GM20000 (cell line): Measurements from ENCODE around the gene TGFB1I1.

Experiments used
- DNase-seq: peaks from one replicate; pipeline ENCODE4 v3.0.0; 2012; ENCODE audit warnings: low spot score
- TF ChIP-seq, protein P1 (sequence below): IDR thresholded peaks from 2 replicates; pipeline ENCODE4 v1.5.1; 2012; ENCODE audit warnings: mild to moderate bottlenecking, control low read depth; ENCODE audit errors: extremely low read depth, missing control alignments

The TGFB1I1 gene

DNA sequence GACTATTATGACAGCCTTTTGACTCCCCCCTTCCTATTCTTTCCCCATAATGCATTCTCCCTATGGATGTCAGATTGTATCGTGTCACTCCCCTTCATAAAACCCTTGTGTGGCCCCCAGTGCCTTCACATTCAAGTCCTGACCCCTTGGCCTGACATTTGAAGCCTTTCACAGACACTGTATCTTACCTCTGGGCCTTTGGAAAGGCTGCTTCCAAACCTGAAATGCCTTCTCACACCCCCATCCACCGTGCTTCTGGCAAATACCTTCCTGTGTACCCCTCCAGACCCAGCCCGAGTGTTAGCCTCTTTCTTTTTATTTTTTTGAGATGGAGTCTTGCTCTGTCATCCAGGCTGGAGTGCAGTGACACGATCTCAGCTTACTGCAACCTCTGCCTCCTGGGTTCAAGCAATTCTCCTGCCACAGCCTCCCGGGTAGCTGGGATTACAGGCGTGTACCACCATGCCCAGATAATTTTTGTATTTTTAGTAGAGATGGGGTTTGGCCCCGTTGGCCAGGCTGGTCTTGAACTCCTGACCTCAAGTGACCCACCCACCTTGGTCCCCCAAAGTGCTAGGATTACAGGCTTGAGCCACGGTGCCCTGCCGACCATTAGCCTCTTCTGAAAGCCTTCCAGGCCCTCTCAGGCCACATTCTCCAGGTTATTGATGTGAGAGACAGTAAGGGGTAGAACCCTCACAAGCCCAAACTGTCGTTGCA, 10.6 kb upstream of the TGFB1I1 start:
- DNase-seq = no peak
- TF ChIP-seq, protein P1, sequence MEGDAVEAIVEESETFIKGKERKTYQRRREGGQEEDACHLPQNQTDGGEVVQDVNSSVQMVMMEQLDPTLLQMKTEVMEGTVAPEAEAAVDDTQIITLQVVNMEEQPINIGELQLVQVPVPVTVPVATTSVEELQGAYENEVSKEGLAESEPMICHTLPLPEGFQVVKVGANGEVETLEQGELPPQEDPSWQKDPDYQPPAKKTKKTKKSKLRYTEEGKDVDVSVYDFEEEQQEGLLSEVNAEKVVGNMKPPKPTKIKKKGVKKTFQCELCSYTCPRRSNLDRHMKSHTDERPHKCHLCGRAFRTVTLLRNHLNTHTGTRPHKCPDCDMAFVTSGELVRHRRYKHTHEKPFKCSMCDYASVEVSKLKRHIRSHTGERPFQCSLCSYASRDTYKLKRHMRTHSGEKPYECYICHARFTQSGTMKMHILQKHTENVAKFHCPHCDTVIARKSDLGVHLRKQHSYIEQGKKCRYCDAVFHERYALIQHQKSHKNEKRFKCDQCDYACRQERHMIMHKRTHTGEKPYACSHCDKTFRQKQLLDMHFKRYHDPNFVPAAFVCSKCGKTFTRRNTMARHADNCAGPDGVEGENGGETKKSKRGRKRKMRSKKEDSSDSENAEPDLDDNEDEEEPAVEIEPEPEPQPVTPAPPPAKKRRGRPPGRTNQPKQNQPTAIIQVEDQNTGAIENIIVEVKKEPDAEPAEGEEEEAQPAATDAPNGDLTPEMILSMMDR = no peak

DNA sequence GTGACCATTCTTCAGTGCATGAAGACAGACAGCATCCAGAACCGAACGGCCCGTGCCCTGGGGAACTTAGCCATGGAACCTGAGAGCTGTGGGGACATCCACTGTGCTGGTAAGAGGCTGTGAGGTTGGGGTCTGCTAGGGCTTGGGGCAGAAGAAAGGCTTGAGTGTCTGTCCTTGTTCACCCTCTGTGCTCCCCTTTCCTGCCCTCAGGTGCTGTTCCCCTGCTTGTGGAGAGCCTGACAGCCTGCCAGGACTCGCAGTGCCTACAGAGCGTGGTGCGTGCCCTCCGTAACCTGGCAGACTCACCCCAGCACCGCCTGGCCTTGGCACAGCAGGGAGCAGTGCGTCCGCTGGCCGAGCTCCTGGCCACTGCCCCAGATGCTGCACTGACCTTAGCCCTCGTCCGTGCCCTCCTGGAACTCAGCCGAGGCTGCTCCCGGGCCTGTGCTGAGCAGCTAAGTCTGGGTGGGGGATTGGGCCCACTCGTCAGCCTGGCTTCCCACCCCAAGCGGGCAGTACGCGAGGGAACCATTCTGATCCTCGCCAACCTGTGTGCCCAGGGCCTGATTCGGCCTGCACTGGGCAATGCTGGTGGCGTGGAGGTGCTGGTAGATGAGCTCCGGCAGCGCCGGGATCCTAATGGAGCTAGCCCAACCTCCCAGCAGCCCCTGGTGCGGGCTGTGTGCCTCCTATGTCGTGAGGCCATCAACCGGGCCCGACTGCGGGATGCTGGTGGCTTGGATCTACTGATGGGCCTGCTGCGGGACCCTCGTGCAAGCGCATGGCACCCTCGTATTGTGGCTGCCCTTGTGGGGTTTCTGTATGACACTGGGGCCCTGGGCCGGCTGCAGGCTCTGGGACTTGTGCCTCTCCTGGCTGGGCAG, 9.8 kb upstream of the TGFB1I1 start:
- TF ChIP-seq, protein P1 = no peak
- no peak for DNase-seq

DNA sequence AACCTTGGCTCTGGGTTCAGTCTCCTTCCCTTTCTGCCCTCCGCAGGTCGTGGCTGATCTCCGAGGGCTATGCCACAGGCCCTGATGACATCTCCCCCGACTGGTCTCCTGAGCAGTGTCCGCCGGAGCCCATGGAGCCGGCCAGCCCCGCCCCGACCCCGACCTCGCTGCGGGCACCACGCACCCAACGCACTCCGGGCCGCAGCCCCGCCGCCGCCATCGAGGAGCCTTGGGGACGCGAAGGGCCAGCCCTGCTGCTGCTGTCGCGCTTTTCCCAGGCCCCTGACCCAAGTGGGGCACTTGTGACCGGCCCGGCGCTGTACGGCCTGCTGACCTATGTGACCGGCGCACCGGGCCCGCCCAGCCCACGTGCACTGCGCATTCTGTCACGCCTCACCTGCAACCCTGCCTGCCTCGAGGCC, 7.6 kb upstream of the TGFB1I1 start:
- TF ChIP-seq, protein P1 = no peak
- DNase-seq = no peak

DNA sequence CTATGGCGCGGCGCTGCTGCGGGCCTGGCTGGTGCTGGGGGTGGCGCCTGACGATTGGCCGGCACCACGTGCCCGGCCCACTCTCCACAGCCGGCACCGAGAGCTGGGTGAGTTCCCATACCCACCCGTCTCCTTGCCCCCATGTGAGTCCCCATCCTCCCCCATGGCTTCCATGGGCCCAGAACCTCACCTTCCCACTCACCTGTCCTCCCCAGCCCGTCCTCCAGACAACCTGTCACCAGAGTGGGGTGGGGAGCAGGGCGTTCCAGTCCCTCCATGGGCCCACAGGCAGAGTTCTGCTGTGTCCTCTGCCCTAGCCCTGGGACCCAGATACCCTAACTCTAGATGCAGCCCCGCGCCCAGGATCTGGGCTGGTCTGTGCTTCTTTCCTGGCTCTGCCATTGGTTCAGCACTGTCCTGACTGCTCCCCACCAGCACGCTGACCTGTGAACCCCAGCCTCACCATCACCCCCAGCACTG, 7.1 kb upstream of the TGFB1I1 start:
- TF ChIP-seq, protein P1 = no peak
- no peak for DNase-seq

DNA sequence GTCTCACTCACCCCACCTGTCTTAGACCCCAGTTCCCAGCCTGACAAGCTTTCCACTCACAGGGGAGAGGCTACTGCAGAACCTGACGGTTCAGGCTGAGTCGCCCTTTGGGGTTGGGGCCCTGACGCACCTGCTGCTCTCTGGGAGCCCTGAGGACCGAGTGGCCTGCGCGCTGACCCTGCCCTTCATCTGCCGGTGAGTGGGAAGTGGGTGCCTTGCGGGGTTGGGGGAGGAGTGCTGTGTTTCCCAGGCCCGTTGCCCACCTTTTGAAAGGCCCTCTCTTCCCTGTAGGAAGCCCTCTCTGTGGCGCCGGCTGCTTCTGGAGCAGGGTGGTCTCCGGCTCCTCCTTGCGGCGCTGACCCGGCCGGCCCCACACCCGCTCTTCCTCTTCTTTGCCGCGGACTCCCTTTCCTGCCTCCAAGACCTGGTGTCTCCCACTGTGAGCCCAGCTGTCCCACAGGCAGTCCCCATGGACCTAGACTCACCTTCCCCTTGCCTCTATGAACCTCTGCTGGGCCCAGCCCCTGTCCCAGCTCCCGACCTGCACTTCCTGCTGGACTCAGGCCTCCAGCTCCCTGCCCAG, 6.1 kb upstream of the TGFB1I1 start:
- TF ChIP-seq, protein P1 = no peak
- DNase-seq = peak; percentile 9

DNA sequence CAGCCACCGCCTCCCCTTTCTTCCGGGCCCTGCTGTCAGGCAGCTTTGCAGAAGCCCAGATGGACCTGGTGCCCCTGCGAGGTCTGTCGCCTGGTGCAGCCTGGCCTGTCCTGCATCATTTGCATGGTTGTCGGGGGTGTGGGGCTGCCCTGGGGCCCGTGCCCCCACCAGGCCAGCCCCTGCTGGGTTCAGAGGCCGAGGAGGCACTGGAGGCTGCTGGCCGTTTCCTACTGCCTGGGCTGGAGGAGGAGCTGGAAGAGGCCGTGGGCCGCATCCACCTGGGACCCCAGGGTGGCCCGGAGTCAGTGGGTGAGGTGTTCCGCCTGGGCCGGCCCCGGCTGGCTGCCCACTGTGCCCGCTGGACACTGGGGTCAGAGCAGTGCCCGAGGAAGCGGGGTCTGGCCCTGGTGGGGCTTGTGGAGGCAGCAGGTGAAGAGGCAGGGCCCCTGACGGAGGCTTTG, 5.5 kb upstream of the TGFB1I1 start:
- DNase-seq = no peak
- TF ChIP-seq, protein P1 = no peak

DNA sequence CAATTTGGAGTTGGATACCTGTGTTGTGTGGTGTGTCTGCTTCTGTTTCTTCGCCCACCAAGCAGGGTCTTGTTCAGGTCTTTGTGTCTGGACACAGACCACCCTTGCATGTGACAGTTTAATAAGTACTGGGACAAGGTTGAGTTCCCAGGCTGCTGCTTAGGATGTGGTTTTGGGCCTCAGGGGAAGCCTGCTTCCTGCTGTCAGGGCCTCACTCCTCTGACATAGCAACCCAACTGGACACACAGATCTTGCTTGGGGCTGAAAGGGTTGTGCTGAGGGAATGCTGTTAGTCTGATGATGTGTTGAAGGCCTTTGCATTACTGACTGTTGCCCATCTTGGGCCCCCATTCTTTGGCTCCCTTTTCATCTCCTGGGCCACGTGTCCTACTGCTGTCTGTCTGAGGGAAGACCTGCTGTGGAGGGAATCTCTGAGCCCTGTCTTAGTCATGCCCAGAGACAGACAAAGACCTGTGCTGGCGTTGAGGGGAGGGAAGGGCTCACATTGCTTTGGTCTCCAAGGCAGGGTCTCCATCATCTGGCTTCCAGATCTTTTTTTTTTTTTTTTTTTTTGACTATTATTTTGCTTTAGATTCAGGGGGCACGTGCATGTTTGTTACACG, 4.7 kb upstream of the TGFB1I1 start:
- peak; percentile 30 for DNase-seq
- TF ChIP-seq, protein P1 = no peak
